ENCODE results near the gene CACFD1. TPM values are rescaled to one million over a fixed set of nuclear protein-coding genes. Genes with fewer than 3 reads are reported as not detected.
A peak's percentile ranks its signal among the peaks of the same experiment; 100 is the strongest.

Gene CACFD1
- total RNA-seq, 2 experiments from 2014 or later, result 0.38 to 1.1 TPM

DNA sequence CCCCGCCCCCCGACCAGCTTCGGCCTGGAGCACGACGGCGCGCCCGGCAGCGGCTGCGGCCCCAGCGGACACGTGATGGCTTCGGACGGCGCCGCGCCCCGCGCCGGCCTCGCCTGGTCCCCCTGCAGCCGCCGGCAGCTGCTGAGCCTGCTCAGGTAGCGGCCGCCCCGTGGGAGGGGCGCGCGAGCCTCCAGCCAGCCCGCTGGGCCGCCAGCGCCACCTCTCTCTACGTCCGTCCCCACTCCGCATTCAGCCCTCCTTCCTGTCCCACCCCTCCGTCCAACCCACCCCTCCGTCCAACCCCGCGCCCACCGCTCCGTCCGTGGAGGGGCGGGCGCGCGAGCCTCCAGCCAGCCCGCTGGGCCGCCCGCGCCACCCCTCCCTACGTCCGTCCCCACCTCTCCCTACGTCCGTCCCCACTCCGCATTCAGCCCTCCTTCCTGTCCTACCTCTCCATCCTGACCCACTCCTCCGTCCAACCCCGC is 31.1 kb upstream of the CACFD1 start:
- peaks cover 23% of the 10 kb centered on the region for H3K27me3 Mint-ChIP-seq
- no peaks in the 10 kb centered on the region for H3K36me3 Mint-ChIP-seq
- H3K4me1 Mint-ChIP-seq, result peaks cover 9% of the 10 kb centered on the region
- DNase-seq (no peak), ATAC-seq (peak; percentile 54)
- no peaks in the 10 kb centered on the region for H3K9me3 Mint-ChIP-seq (ENCODE audit: low read depth)
- H3K4me3 Mint-ChIP-seq, result no peak overlapping the region
- CTCF ChIA-PET, result no interaction called here
- no peak overlapping the region for H3K27ac Mint-ChIP-seq

GRCh38 chr9:133429214-133429613 is 30.6 kb upstream of the CACFD1 start:
- no peak overlapping the region for H3K4me3 Mint-ChIP-seq

GRCh38 chr9:133429641-133430161 is 30.1 kb upstream of the CACFD1 start:
- no peak overlapping the region for H3K4me3 Mint-ChIP-seq
- H3K36me3 Mint-ChIP-seq, result no peaks in the 10 kb centered on the region
- peaks cover 9% of the 10 kb centered on the region for H3K4me1 Mint-ChIP-seq
- ATAC-seq (peak; percentile 20), DNase-seq (no peak)
- H3K9me3 Mint-ChIP-seq (ENCODE audit: low read depth), result no peaks in the 10 kb centered on the region
- no peak overlapping the region for H3K27ac Mint-ChIP-seq
- peaks cover 23% of the 10 kb centered on the region for H3K27me3 Mint-ChIP-seq
- CTCF ChIA-PET, result interaction anchor here (1.6 kb wide), 1 partner anchor 13 kb away, joined by 3 read pairs; no protein-coding TSS in a partner anchor

More at GRCh38 chr9:133429214-133429613, 30.6 kb upstream of the CACFD1 start:
- peaks cover 23% of the 10 kb centered on the region for H3K27me3 Mint-ChIP-seq
- CTCF ChIA-PET, result no interaction called here
- ATAC-seq (no peak), DNase-seq (no peak)
- H3K4me1 Mint-ChIP-seq, result peaks cover 9% of the 10 kb centered on the region
- no peak overlapping the region for H3K27ac Mint-ChIP-seq
- no peaks in the 10 kb centered on the region for H3K9me3 Mint-ChIP-seq (ENCODE audit: low read depth)
- H3K36me3 Mint-ChIP-seq, result no peaks in the 10 kb centered on the region

GRCh38 chr9:133430244-133430643 is 29.5 kb upstream of the CACFD1 start:
- Mint-ChIP-seq H3K9me3 (ENCODE audit: low read depth) (no peaks in the 10 kb centered on the region), H3K36me3 (no peaks in the 10 kb centered on the region), H3K27me3 (peaks cover 23% of the 10 kb centered on the region), H3K4me3 (no peak overlapping the region), H3K4me1 (peaks cover 9% of the 10 kb centered on the region), H3K27ac (no peak overlapping the region)
- ATAC-seq (no peak), DNase-seq (no peak)
- CTCF ChIA-PET, result interaction anchor here (1.6 kb wide), 1 partner anchor 13 kb away, joined by 3 read pairs; no protein-coding TSS in a partner anchor

DNA sequence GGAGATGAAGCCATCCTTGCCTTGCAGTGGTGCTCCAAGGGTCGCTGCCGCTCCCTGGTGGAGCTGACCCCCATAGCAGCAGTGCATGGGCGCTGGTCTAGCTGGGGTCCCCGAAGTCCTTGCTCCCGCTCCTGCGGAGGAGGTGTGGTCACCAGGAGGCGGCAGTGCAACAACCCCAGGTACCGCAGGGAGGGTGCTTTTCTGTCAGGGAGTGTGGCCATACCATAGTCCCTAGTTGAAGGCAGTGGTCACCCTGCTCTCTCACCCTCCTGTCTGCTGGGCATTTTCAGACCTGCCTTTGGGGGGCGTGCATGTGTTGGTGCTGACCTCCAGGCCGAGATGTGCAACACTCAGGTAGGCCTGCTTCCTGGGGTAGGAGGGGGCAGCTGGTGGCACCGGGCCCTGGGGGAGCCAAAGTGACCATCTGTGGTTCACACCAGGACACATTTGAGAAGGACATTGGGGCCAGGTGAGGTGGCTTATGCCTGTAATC is 26.4 kb upstream of the CACFD1 start:
- Mint-ChIP-seq H3K4me3 (no peak overlapping the region), H3K36me3 (no peaks in the 10 kb centered on the region), H3K9me3 (ENCODE audit: low read depth) (no peaks in the 10 kb centered on the region), H3K4me1 (peaks cover 6% of the 10 kb centered on the region), H3K27me3 (peaks cover 5% of the 10 kb centered on the region), H3K27ac (no peak overlapping the region)
- no peak for DNase-seq
- no peak for ATAC-seq
- CTCF ChIA-PET, result no interaction called here

DNA sequence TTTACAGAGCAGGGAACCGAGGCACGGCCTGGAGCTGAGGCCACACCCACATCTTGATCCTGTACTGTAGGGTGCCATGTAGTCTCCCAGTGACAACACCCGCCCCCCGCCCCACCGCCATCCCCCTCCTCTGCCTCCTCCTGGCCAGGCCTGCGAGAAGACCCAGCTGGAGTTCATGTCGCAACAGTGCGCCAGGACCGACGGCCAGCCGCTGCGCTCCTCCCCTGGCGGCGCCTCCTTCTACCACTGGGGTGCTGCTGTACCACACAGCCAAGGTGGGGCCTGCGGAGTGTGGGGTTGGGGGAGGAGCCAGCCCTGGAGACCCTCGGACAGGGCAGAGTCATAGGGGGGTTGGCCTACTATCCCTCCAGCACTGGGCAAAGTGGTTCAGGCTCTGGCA is 23.1 kb upstream of the CACFD1 start:
- Mint-ChIP-seq H3K4me1 (peaks cover 4% of the 10 kb centered on the region), H3K4me3 (no peak overlapping the region), H3K36me3 (no peaks in the 10 kb centered on the region), H3K27ac (no peak overlapping the region), H3K9me3 (ENCODE audit: low read depth) (no peaks in the 10 kb centered on the region), H3K27me3 (no peaks in the 10 kb centered on the region)
- DNase-seq (no peak), ATAC-seq (no peak)
- CTCF ChIA-PET, result no interaction called here

GRCh38 chr9:133437753-133438531 is 21.8 kb upstream of the CACFD1 start:
- CTCF ChIA-PET, result no interaction called here
- H3K4me1 Mint-ChIP-seq, result peaks cover 4% of the 10 kb centered on the region
- no peak for ATAC-seq

GRCh38 chr9:133439337-133439736 is 20.4 kb upstream of the CACFD1 start:
- Mint-ChIP-seq H3K27me3 (no peaks in the 10 kb centered on the region), H3K27ac (peak overlapping the region; percentile 10), H3K9me3 (ENCODE audit: low read depth) (no peaks in the 10 kb centered on the region), H3K36me3 (no peaks in the 10 kb centered on the region), H3K4me1 (peaks cover 4% of the 10 kb centered on the region), H3K4me3 (no peak overlapping the region)
- ATAC-seq (no peak), DNase-seq (no peak)
- CTCF ChIA-PET, result no interaction called here

More at GRCh38 chr9:133437753-133438531, 21.8 kb upstream of the CACFD1 start:
- H3K36me3 Mint-ChIP-seq, result no peaks in the 10 kb centered on the region
- H3K4me3 Mint-ChIP-seq, result no peak overlapping the region
- no peak for DNase-seq
- no peaks in the 10 kb centered on the region for H3K27me3 Mint-ChIP-seq
- no peak overlapping the region for H3K27ac Mint-ChIP-seq
- H3K9me3 Mint-ChIP-seq (ENCODE audit: low read depth), result no peaks in the 10 kb centered on the region

DNA sequence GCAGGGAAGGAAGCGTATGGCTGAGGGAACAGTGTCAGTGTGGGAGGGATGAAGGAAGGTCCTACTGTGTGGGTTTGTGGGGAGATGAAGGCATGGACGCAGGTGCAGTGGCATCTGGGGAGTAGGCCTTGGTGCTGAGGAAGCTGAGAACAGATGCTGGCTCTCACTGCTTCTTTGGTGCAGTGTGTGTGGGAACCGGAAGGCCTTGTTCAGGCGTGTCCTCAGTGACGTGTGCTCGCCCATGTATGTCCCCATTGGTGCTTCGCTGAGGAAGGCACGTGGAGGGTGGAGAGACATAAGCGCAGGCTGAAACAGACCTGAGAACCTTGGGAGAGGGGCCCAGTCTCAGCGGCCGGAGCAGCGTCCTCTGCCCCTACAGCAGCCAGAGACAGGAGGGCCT is 18.9 kb upstream of the CACFD1 start:
- H3K4me1 Mint-ChIP-seq, result peaks cover 4% of the 10 kb centered on the region
- ATAC-seq (no peak), DNase-seq (no peak)
- no peaks in the 10 kb centered on the region for H3K27me3 Mint-ChIP-seq
- H3K36me3 Mint-ChIP-seq, result no peaks in the 10 kb centered on the region
- H3K27ac Mint-ChIP-seq, result no peak overlapping the region
- CTCF ChIA-PET, result no interaction called here
- H3K4me3 Mint-ChIP-seq, result no peak overlapping the region
- no peaks in the 10 kb centered on the region for H3K9me3 Mint-ChIP-seq (ENCODE audit: low read depth)

DNA sequence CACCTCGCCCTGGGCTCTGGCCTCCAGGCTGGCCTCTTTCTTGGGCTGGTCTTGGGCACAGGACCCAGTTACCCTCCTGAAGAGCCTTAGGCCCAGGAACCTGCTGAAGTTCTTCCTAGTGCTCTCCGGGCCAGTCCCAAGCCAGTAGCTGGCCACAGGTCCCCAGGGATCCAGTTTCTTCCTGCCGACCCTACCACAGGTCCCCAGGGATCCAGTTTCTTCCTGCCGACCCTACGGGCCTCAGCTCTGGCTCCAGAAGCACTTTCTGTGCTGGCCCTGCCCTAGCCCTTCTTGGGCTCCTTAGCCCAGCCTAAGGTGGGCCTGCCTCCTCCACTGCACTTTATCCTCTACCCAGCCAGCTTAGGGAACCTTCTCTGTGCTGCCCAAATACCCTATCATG is 18.2 kb upstream of the CACFD1 start:
- CTCF ChIA-PET, result interaction anchor here (0.9 to 1.7 kb wide), 2 partner anchors 45 to 203 kb away, joined by 3 read pairs; no protein-coding TSS in a partner anchor
- Mint-ChIP-seq H3K9me3 (ENCODE audit: low read depth) (no peaks in the 10 kb centered on the region), H3K4me1 (peaks cover 4% of the 10 kb centered on the region), H3K27ac (no peak overlapping the region), H3K4me3 (no peak overlapping the region), H3K27me3 (peaks cover 3% of the 10 kb centered on the region), H3K36me3 (no peaks in the 10 kb centered on the region)
- ATAC-seq (no peak), DNase-seq (no peak)

DNA sequence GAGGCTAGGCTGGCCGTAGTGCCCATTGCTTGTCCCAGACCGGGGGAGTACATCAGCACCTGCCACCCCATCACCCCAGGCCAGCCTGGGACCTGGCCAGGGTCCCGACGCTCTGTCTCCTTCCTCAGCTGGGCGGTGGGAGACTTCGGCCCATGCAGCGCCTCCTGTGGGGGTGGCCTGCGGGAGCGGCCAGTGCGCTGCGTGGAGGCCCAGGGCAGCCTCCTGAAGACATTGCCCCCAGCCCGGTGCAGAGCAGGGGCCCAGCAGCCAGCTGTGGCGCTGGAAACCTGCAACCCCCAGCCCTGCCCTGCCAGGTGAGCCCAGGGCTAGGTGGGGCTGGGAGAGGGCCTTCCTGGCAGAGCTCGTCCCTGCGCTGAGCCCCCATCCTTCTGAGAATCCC is 16.5 kb upstream of the CACFD1 start:
- ATAC-seq (no peak), DNase-seq (no peak)
- Mint-ChIP-seq H3K36me3 (no peaks in the 10 kb centered on the region), H3K4me3 (no peak overlapping the region), H3K9me3 (ENCODE audit: low read depth) (no peaks in the 10 kb centered on the region), H3K27ac (no peak overlapping the region), H3K4me1 (peaks cover 4% of the 10 kb centered on the region), H3K27me3 (peaks cover 3% of the 10 kb centered on the region)
- CTCF ChIA-PET, result interaction anchor here (1.4 to 1.7 kb wide), 2 partner anchors 36 to 205 kb away, joined by 3 read pairs; partner anchors contain the start of gene SLC2A6

GRCh38 chr9:133443982-133444381 is 15.8 kb upstream of the CACFD1 start:
- ATAC-seq (no peak), DNase-seq (no peak)
- Mint-ChIP-seq H3K27ac (no peak overlapping the region), H3K9me3 (ENCODE audit: low read depth) (no peaks in the 10 kb centered on the region), H3K4me1 (peaks cover 4% of the 10 kb centered on the region), H3K4me3 (no peak overlapping the region), H3K36me3 (no peaks in the 10 kb centered on the region), H3K27me3 (peaks cover 3% of the 10 kb centered on the region)
- CTCF ChIA-PET, result interaction anchor here (1.4 kb wide), 1 partner anchor 35 kb away, joined by 3 read pairs; the partner anchor contains the start of gene SLC2A6

DNA sequence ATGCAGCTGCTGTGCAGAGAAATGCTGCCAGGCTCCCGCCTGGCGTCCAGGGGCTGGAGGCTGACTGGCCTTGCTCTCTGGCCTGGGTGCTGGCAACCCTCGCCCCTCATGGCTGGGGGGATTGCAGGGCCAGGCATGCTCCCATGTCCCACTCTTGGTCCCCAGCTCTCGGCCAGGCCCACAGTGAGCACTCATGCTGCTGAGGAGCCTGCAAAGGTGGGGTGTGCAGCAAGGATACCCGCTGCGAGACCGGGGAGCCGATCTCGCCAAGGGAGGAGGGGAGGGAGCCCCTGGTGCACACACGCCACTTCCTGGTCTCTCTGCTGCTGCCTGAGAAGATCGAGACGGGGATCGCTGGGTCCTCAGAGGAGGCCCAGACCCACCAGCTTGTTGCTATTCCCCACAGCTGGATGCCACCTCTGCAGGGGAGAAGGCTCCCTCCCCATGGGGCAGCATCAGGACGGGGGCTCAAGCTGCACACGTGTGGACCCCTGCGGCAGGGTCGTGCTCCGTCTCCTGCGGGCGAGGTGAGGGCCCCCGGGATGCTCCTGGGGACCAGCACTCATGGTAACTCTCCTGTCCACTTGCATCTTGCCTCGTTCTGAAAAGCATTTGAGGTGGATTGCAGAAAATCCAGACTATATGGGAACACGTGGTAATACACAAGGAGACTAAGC is 14.3 kb upstream of the CACFD1 start:
- CTCF ChIA-PET, result no interaction called here
- DNase-seq (no peak), ATAC-seq (no peak)
- H3K36me3 Mint-ChIP-seq, result no peaks in the 10 kb centered on the region
- no peak overlapping the region for H3K27ac Mint-ChIP-seq
- peaks cover 3% of the 10 kb centered on the region for H3K27me3 Mint-ChIP-seq
- H3K4me3 Mint-ChIP-seq, result no peak overlapping the region
- H3K9me3 Mint-ChIP-seq (ENCODE audit: low read depth), result no peaks in the 10 kb centered on the region
- H3K4me1 Mint-ChIP-seq, result no peaks in the 10 kb centered on the region

Measured in activated CD8-positive, alpha-beta memory T cell treated with anti-CD3 and anti-CD28 coated beads, Interleukin-2, amount 10 ng/mL, durations not matched to agents 7 days and 5 days (primary cell).